ENCODE measurements around the gene APBB2. TPM values are rescaled to one million over a fixed set of nuclear protein-coding genes. Genes with fewer than 3 reads are reported as not detected.

The APBB2 gene
- total RNA-seq, 2 donors from 2014 or later, result 17.4 to 56.6 TPM

DNA sequence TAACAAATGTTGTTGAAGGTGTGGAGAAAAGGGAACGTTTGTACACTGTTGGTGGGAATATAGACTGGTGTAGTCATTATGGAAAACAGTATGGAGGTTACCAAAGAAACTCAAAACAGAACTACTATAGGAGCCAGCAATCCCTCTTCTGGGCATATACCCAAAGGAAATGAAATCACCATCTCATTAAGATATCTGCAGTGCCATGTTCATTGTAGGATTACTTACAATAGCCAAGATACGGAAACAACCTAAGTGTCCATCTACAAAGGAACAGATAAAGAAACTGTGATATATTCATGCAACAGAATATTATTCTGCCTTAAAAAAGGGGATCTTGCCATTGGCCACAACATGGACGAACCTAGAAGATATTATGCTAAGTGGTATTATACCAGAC, 22.2 kb downstream of the APBB2 start:
- no peaks in the 10 kb centered on the region for H3K36me3 ChIP-seq
- H3K27ac ChIP-seq, result no peak overlapping the region
- 97% methylated on average over 3 of the region's 3 CpGs for WGBS
- H3K4me3 ChIP-seq, result no peak overlapping the region
- H3K9me3 ChIP-seq, result no peaks in the 10 kb centered on the region
- intact Hi-C loops (cut with DNase I), result no loop called here
- TF ChIP-seq POLR2A (IDR thresholded peaks at IDR 0.05) (no peak), POLR2AphosphoS5 (IDR thresholded peaks at IDR 0.05) (no peak)
- no peak for DNase-seq (ENCODE audit: low spot score)
- no peaks in the 10 kb centered on the region for H3K4me1 ChIP-seq (replicated peaks)
- no peaks in the 10 kb centered on the region for H3K27me3 ChIP-seq (replicated peaks; ENCODE audit: insufficient read depth)

DNA sequence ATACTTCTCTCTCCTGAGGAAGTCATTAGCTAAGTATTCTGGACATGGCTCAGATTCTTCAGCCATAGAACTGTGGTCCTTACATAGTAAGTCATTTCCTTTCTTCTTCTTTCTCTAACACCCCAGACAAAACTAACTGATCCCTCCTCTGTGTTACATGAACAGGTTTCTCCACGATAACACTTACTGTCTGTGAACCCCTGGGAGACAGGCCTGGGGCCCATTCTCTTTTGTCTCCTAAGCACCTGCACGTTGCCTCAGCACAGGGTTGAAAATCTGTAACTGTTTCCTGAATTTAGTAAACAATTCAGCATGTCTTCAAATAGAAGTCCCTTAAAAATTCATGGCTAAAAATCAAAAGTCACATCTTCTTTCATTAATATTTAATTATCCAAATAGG, 24.7 kb downstream of the APBB2 start:
- Histone ChIP-seq H3K27ac (no peak overlapping the region), H3K27me3 (replicated peaks; ENCODE audit: insufficient read depth) (no peaks in the 10 kb centered on the region), H3K4me1 (replicated peaks) (no peaks in the 10 kb centered on the region), H3K9me3 (no peaks in the 10 kb centered on the region), H3K36me3 (no peaks in the 10 kb centered on the region), H3K4me3 (no peak overlapping the region)
- no peak for DNase-seq (ENCODE audit: low spot score)
- intact Hi-C loops (cut with DNase I), result no loop called here
- WGBS, result 71% methylated on average over 2 of the region's 2 CpGs
- TF ChIP-seq, protein P1, sequence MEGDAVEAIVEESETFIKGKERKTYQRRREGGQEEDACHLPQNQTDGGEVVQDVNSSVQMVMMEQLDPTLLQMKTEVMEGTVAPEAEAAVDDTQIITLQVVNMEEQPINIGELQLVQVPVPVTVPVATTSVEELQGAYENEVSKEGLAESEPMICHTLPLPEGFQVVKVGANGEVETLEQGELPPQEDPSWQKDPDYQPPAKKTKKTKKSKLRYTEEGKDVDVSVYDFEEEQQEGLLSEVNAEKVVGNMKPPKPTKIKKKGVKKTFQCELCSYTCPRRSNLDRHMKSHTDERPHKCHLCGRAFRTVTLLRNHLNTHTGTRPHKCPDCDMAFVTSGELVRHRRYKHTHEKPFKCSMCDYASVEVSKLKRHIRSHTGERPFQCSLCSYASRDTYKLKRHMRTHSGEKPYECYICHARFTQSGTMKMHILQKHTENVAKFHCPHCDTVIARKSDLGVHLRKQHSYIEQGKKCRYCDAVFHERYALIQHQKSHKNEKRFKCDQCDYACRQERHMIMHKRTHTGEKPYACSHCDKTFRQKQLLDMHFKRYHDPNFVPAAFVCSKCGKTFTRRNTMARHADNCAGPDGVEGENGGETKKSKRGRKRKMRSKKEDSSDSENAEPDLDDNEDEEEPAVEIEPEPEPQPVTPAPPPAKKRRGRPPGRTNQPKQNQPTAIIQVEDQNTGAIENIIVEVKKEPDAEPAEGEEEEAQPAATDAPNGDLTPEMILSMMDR (IDR thresholded peaks at IDR 0.05), result no peak
- no peak for TF ChIP-seq POLR2AphosphoS5 (IDR thresholded peaks at IDR 0.05)
- no peak for TF ChIP-seq POLR2A (IDR thresholded peaks at IDR 0.05)

GRCh38 chr4:41189076-41189475, 25.3 kb downstream of the APBB2 start:
- TF ChIP-seq POLR2A (IDR thresholded peaks at IDR 0.05) (no peak), POLR2AphosphoS5 (IDR thresholded peaks at IDR 0.05) (no peak)
- TF ChIP-seq, protein P1 (IDR thresholded peaks at IDR 0.05), result no peak
- Histone ChIP-seq H3K9me3 (no peaks in the 10 kb centered on the region), H3K27ac (no peak overlapping the region), H3K27me3 (replicated peaks; ENCODE audit: insufficient read depth) (no peaks in the 10 kb centered on the region), H3K4me3 (no peak overlapping the region), H3K36me3 (no peaks in the 10 kb centered on the region), H3K4me1 (replicated peaks) (no peaks in the 10 kb centered on the region)
- intact Hi-C loops (cut with DNase I), result no loop called here
- 75% methylated on average over 2 of the region's 2 CpGs for WGBS
- DNase-seq (ENCODE audit: low spot score), result no peak

DNA sequence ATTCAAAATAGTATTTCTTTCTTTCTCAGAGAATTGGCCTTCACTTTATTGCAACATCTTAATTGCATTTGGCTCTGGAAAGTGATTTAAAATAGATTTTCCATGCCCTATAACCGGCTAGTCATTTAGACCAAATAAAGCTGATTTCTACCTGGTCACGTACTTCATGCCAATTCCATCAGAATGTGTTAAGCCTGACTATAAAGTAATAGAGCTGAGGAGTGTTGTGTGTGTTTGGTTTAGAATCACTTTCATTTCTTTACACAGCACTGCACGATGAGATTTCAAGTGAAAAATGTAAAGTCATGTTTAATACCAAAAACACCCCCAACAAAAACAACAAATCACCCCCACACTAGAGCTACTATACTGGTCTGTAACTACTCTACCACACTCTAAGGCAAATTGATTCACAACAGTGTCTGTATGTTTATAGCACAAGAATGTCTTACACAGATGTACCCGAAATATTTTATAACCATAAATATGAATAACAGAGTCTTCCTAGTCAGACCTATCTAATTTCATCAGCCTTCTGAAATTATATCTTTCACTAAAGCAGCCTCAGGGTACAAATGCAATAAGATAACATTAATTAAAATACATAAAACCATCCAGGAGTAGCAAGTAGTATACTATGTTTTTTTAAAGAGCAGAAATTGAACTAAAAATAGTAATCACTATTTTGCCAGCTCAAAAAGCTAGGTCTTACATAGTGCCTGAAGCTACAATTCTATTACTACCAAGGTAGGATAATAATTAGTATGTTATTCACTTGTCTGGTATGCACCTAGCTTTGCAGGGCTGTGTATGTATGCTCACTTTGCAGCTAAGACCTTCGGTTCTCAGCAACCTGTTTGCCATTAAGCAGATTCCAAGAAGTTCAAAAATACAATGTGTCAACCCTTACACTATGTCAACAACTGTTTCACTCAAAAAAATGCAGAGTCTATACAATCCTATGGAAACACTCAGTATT, 28.4 kb downstream of the APBB2 start:
- no peaks in the 10 kb centered on the region for H3K9me3 ChIP-seq
- no peaks in the 10 kb centered on the region for H3K4me1 ChIP-seq (replicated peaks)
- H3K27me3 ChIP-seq (replicated peaks; ENCODE audit: insufficient read depth), result no peaks in the 10 kb centered on the region
- 24% methylated on average over 5 of the region's 5 CpGs for WGBS
- H3K36me3 ChIP-seq, result no peaks in the 10 kb centered on the region
- TF ChIP-seq POLR2AphosphoS5 (IDR thresholded peaks at IDR 0.05) (no peak), POLR2A (IDR thresholded peaks at IDR 0.05) (no peak)
- TF ChIP-seq, protein P1 (IDR thresholded peaks at IDR 0.05), result no peak
- no peak overlapping the region for H3K4me3 ChIP-seq
- intact Hi-C loops (cut with DNase I), result no loop called here
- no peak overlapping the region for H3K27ac ChIP-seq
- DNase-seq (ENCODE audit: low spot score), result no peak

GRCh38 chr4:41184009-41184408, 30.3 kb downstream of the APBB2 start:
- Histone ChIP-seq H3K9me3 (no peaks in the 10 kb centered on the region), H3K27ac (no peak overlapping the region), H3K27me3 (replicated peaks; ENCODE audit: insufficient read depth) (no peaks in the 10 kb centered on the region), H3K4me1 (replicated peaks) (no peaks in the 10 kb centered on the region), H3K4me3 (no peak overlapping the region), H3K36me3 (no peaks in the 10 kb centered on the region)
- intact Hi-C loops (cut with DNase I), result no loop called here
- TF ChIP-seq POLR2A (IDR thresholded peaks at IDR 0.05) (no peak), POLR2AphosphoS5 (IDR thresholded peaks at IDR 0.05) (no peak)
- TF ChIP-seq, protein P1 (IDR thresholded peaks at IDR 0.05), result no peak
- DNase-seq (ENCODE audit: low spot score), result no peak
- 86% methylated on average over 5 of the region's 5 CpGs for WGBS

Measured in prostate gland (tissue), 2 donors.